Breast epithelium (tissue), 4 donors: ENCODE measurements around the gene INO80E. TPM values are rescaled to one million over a fixed set of nuclear protein-coding genes. Genes with fewer than 3 reads are reported as not detected.
"Not testable (repeated sequence)": the region's sequence is repeated elsewhere in the genome, so short reads cannot be mapped to it uniquely, and the experiment has no call there.

ENCODE experiments used
- DNase-seq, 2 donors: peaks; one replicate each; pipeline ENCODE4 v3.0.0-alpha.2; 2019; ENCODE audit warnings: low spot score in 2 of 2
- H3K27ac ChIP-seq, 2 donors: fragments of 200-600 bp; sonication (generic) in 1 of 2; one replicate each; pipeline ENCODE4 v1.5.1; 2016 to 2019; ENCODE audit warnings: mild to moderate bottlenecking in 1 of 2
- H3K27me3 ChIP-seq, 2 donors: fragments of 200-600 bp; sonication (generic) in 1 of 2; one replicate each; pipeline versions ENCODE4 v1.5.1 to v1.6.0; 2017 to 2019; ENCODE audit warnings: control low read depth in 1 of 2, mild to moderate bottlenecking in 1 of 2
- H3K36me3 ChIP-seq: fragments of 200-600 bp; one replicate; pipeline ENCODE4 v1.5.1; 2019
- H3K4me1 ChIP-seq, 2 donors: fragments of 200-600 bp; sonication (generic); one replicate each; pipeline ENCODE4 v1.5.1; 2016 to 2019; ENCODE audit warnings: control low read depth in 1 of 2
- H3K4me3 ChIP-seq, 3 donors: fragments of 200-600 bp; sonication (generic); 1 replicate in 2 of 3; 2 replicates in 1 of 3; pipeline ENCODE4 v1.5.1; 2016 to 2019; ENCODE audit warnings: mild to moderate bottlenecking in 3 of 3, moderate library complexity in 2 of 3
- H3K9me3 ChIP-seq, 2 donors: fragments of 200-600 bp; sonication (generic) in 1 of 2; one replicate each; pipeline ENCODE4 v1.5.1; 2016 to 2019; ENCODE audit warnings: control low read depth in 1 of 2
- POLR2A ChIP-seq: fragments of 450-650 bp; IDR thresholded peaks from one replicate; pipeline ENCODE4 v1.6.1; 2016; ENCODE audit warnings: antibody characterized with exemption, mild to moderate bottlenecking, moderate library complexity
- POLR2AphosphoS5 ChIP-seq, 3 donors: sonication (generic); formaldehyde crosslinking; IDR thresholded peaks; one replicate each; pipeline ENCODE4 v1.6.1; 2017; ENCODE audit warnings: antibody characterized with exemption in 3 of 3
- intact Hi-C: fragments of 100-400 bp; cut with DNase I; formaldehyde crosslinking; loops from one replicate; pipeline ENCODE4 v1.15.1; 2023; ENCODE audit warnings: low total_unique reads
- total RNA-seq, 3 donors: library from RNA; depleted of rRNA; stranded (reverse); fragments of >200 nt; gene quantifications; one replicate each; pipeline ENCODE4 v1.1.0, GENCODE V29; 2016
- TF ChIP-seq, protein P1 (sequence below), 3 donors: fragments of 450-650 bp; IDR thresholded peaks; one replicate each; pipeline ENCODE4 v1.5.1; 2016 to 2017; ENCODE audit warnings: antibody characterized with exemption in 3 of 3, mild to moderate bottlenecking in 3 of 3, moderate library complexity in 3 of 3

The INO80E gene
- total RNA-seq, 3 donors from 2014 or later: 31.8 to 39.7 (median 38.6) TPM

DNA sequence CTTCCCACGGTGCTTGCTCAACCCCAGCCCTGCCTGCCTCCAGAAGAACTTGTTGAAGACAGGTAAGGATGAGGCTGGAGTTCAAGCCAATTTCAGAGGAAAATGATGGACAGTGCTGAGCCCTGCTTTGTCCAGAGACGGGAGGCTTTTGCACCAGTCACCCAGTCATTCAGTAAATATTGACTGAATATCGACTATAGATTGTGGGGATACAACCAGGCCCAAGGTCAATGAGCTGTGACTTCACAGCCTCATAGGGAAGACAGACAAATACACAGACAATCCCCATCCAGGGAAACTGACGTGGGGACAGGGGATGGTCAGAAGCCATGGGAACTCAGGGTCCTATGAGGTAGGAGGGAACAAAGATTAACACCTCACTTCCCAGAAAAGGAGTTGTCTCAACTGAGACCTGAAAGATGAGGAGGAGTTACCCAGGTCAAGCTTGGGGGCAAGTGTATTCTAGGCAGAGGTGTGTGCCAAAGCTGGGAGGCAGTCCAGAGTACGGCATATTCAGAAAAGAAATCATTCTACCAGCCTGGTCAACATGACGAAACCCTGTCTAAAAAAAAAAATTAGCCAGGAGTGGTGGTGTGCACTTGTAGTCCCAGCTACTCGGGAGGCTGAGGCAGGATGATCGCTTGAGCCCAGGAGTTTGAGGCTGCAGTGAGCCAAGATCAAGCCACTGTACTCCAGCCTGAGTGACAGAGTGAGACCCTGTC, 20.7 kb downstream of the INO80E start:
- H3K4me1 ChIP-seq: no peaks in the 10 kb centered on the region
- intact Hi-C loops: loop anchor here (10.0 kb wide), 2 partner anchors 152 to 322 kb away; partner anchors contain the start of gene CDIPT
- H3K4me3 ChIP-seq: no peak overlapping the region
- no peaks in the 10 kb centered on the region for H3K36me3 ChIP-seq
- no peak for DNase-seq
- no peak overlapping the region for H3K27ac ChIP-seq
- H3K9me3 ChIP-seq: no peaks in the 10 kb centered on the region
- H3K27me3 ChIP-seq: peaks cover 0 to 3% of the 10 kb centered on the region in 2 donors
- TF ChIP-seq POLR2A: no peak
- TF ChIP-seq, protein P1, sequence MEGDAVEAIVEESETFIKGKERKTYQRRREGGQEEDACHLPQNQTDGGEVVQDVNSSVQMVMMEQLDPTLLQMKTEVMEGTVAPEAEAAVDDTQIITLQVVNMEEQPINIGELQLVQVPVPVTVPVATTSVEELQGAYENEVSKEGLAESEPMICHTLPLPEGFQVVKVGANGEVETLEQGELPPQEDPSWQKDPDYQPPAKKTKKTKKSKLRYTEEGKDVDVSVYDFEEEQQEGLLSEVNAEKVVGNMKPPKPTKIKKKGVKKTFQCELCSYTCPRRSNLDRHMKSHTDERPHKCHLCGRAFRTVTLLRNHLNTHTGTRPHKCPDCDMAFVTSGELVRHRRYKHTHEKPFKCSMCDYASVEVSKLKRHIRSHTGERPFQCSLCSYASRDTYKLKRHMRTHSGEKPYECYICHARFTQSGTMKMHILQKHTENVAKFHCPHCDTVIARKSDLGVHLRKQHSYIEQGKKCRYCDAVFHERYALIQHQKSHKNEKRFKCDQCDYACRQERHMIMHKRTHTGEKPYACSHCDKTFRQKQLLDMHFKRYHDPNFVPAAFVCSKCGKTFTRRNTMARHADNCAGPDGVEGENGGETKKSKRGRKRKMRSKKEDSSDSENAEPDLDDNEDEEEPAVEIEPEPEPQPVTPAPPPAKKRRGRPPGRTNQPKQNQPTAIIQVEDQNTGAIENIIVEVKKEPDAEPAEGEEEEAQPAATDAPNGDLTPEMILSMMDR (IDR thresholded peaks at IDR 0.05): no peak

DNA sequence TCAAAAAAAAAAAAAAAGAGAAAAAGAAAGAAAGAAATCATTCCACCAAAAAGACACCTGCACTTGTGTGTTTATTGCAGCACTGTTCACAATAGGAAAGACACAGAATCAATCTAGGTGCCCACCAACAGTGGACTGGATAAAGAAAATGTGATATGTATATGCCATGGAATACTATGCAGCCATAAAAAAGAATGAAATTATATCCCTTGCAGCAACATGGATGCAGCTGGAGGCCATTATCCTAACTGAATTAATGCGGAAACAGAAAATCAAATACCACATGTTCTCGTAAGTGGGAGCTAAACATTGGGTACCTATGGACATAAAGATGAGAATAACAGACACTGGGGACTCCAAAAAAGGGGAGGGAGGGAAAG, 21.2 kb downstream of the INO80E start:
- H3K9me3 ChIP-seq: no peaks in the 10 kb centered on the region
- intact Hi-C loops: loop anchor here (10.0 kb wide), 2 partner anchors 152 to 322 kb away; partner anchors contain the start of gene CDIPT

DNA sequence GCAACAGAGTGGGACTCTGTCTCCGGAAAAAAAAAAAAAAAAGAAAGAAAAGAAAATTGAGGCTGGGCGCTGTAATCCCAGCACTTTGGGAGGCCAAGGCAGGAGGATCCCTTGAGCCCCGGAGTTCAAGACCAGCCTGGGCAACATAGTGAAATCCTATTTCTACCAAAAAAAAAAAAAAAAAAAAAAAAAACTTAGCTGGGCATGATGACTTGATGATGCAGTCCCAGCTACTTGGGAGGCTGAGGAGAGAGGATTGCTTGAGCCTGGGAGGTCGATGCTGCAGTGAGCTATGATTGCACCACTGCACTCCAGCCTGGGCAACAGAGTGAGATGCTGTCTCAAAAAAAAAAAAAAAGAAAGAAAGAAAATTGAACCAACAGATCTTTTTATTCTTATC, 21.9 kb downstream of the INO80E start:
- H3K27ac ChIP-seq, DNase-seq, H3K4me3 ChIP-seq, H3K4me1 ChIP-seq, H3K27me3 ChIP-seq, H3K9me3 ChIP-seq, H3K36me3 ChIP-seq: not testable (repeated sequence)
- intact Hi-C loops: loop anchor here (10.0 kb wide), 2 partner anchors 153 to 323 kb away; partner anchors contain the start of gene CDIPT

More for the DNA sequence above, 21.2 kb downstream of the INO80E start:
- H3K36me3 ChIP-seq: no peaks in the 10 kb centered on the region
- DNase-seq: no peak
- H3K27ac ChIP-seq: no peak overlapping the region
- TF ChIP-seq POLR2AphosphoS5 (IDR thresholded peaks at IDR 0.05) (no peak), POLR2A (no peak)
- TF ChIP-seq, protein P1 (IDR thresholded peaks at IDR 0.05): no peak
- no peaks in the 10 kb centered on the region for H3K4me1 ChIP-seq
- H3K4me3 ChIP-seq: no peak overlapping the region
- no peaks in the 10 kb centered on the region for H3K27me3 ChIP-seq

DNA sequence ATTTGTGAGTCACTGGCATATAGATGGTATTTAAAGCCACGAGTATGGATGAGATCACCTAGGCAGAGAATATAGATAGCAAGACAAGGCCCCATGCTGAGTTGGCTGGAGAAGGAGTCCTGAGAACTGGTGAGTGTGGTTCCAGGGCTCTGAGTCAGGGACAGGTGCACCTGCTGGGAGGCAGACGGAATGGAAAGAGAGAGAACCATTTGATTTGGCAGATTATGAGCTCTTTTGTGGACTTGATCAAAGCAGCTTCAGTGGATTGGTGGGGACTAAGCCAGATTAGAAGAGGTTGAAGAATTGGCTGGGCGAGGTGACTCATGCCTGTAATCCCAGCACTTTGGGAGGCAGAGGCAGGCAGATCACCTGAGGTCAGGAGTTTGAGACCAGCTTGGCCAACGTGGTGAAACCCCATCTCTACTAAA, 22.7 kb downstream of the INO80E start:
- Histone ChIP-seq H3K27me3 (no peaks in the 10 kb centered on the region), H3K9me3 (no peaks in the 10 kb centered on the region), H3K4me1 (no peaks in the 10 kb centered on the region), H3K4me3 (no peak overlapping the region), H3K27ac (no peak overlapping the region), H3K36me3 (no peaks in the 10 kb centered on the region)
- TF ChIP-seq, protein P1 (IDR thresholded peaks at IDR 0.05): no peak
- TF ChIP-seq POLR2A (no peak), POLR2AphosphoS5 (IDR thresholded peaks at IDR 0.05) (no peak)
- DNase-seq: no peak
- intact Hi-C loops: loop anchor here (10.0 kb wide), 2 partner anchors 154 to 324 kb away; partner anchors contain the start of gene CDIPT

DNA sequence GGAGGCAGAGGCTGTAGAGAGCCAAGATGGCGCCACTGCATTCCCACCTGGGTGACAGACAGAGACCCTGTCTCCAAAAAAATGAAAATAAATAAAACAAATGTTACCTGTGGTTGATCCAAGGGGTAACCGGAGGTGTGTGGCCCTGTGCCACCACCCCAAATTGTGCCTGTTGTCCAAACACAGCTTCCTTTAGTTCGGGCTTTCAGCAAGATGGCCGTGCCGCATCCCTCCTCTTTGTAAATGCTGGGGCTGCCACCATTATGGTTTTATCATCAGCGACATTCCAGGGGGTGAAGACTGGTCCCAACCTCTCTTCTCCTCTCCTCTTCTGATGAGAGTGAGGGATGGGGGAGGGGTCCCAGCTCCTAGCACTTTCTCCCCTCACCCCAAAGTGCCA, 26.8 kb downstream of the INO80E start, which contains the start of gene C16orf92:
Gene C16orf92, plus strand, starts transcription at position 312 of the 400 bp plus-strand sequence. CDS start 143 bp downstream, outside the sequence.
- Histone ChIP-seq H3K27me3 (peaks cover 0 to 29% of the 10 kb centered on the region in 2 donors), H3K27ac (no peak within 1 kb of the TSS), H3K4me3 (no peak within 1 kb of the TSS), H3K36me3 (no peaks in the 10 kb centered on the region), H3K4me1 (no peaks in the 10 kb centered on the region), H3K9me3 (no peaks in the 10 kb centered on the region)
- intact Hi-C loops: no loop called here
- no peak for DNase-seq
- TF ChIP-seq POLR2AphosphoS5 (IDR thresholded peaks at IDR 0.05) (no peak), POLR2A (no peak)
- TF ChIP-seq, protein P1 (IDR thresholded peaks at IDR 0.05): no peak
